ENCODE results near the gene TPRA1. TPM values are rescaled to one million over a fixed set of nuclear protein-coding genes. Genes with fewer than 3 reads are reported as not detected.

The TPRA1 gene
- total and polyA plus RNA-seq, 2 of the 4 experiments (the other 2 are of a cell fraction) = 17.9 to 40.1 TPM

- Histone ChIP-seq H3K9me3 (ENCODE audit: control insufficient read depth, insufficient read depth, low read length) (peaks cover 5% of the 10 kb centered on the region), H4K20me1 (ENCODE audit: insufficient read depth, low read length) (no peaks in the 10 kb centered on the region), H3K9ac (ENCODE audit: low read depth, low read length) (no peak overlapping the region), H3K4me1 (ENCODE audit: control insufficient read depth, insufficient read depth, low read length) (no peaks in the 10 kb centered on the region), H3K14ac (replicated peaks; ENCODE audit: low read depth, low read length) (no peak overlapping the region), H2AK9ac (replicated peaks; ENCODE audit: low read depth, low read length, poor library complexity) (no peak overlapping the region), H4K5ac (ENCODE audit: low read depth, low read length) (no peak overlapping the region), H3K23ac (ENCODE audit: low read depth, low read length) (no peak overlapping the region), H3K79me1 (ENCODE audit: low read depth in 1 of 2, low read length in 2 of 2) (no peaks in the 10 kb centered on the region), H2BK15ac (ENCODE audit: low read depth, low read length) (no peak overlapping the region), H3K27ac (ENCODE audit: insufficient read depth, low read length) (no peak overlapping the region), H3K4me2 (ENCODE audit: low read depth, low read length) (no peak overlapping the region), H4K8ac (ENCODE audit: low read depth in 2 of 2, low read length in 2 of 2) (no peak overlapping the region), H2BK120ac (ENCODE audit: low read depth, low read length) (no peak overlapping the region), H2BK20ac (ENCODE audit: low read depth, low read length) (no peak overlapping the region), H3K4me3 (ENCODE audit: insufficient read depth, low read depth, low read length) (no peak overlapping the region), H3K27me3 (ENCODE audit: control insufficient read depth, insufficient read depth, low read length) (peaks cover 15% of the 10 kb centered on the region), H3K56ac (ENCODE audit: extremely low read depth, insufficient read depth, low read length) (no peak overlapping the region), H2BK5ac (ENCODE audit: low read depth, low read length, poor library complexity, severe bottlenecking) (no peak overlapping the region), H3K18ac (ENCODE audit: low read depth, low read length) (no peak overlapping the region), H2AFZ (replicated peaks; ENCODE audit: low read length, poor library complexity) (no peak overlapping the region), H2AK5ac (ENCODE audit: low read depth, low read length) (no peak overlapping the region), H3K9me1 (ENCODE audit: insufficient read depth, low read length) (peaks cover 2% of the 10 kb centered on the region; the same call in 1 of the 2 replicates), H4K91ac (ENCODE audit: insufficient read depth, low read depth, low read length) (no peak overlapping the region), H3K36me3 (ENCODE audit: control insufficient read depth, insufficient read depth, low read length) (no peaks in the 10 kb centered on the region), H3K4ac (ENCODE audit: low read depth, low read length) (no peak overlapping the region)
- intact Hi-C loops (cut with micrococcal nuclease) (no loop called here), in situ Hi-C loops (cut with MboI; ENCODE audit: low sequenced_read_pairs) (no loop called here), dilution Hi-C loops (cut with HindIII; ENCODE audit: low sequenced_read_pairs, unreplicated experiment) (no loop called here)
- POLR2A ChIA-PET (ENCODE audit: unreplicated experiment) = no interaction called here
- WGBS, 2 experiments (ENCODE audit: extremely low coverage in 2 of 2, insufficient read length in 1 of 2) = 24% methylated on average over 4 of the region's 13 CpGs; no CpG with 5 or more reads in 1 of the 2 experiments
- BruUV-seq (replicated peaks) = no TSS peak
- ATAC-seq (ENCODE audit: low read depth) (no peak), DNase-seq (no peak)
- CTCF ChIA-PET = no interaction called here
- TF ChIP-seq CHD1 (IDR thresholded peaks at IDR 0.05; ENCODE audit: low read depth, low read length) (no peak), MAFK (IDR thresholded peaks at IDR 0.05; ENCODE audit: low read depth, low read length) (no peak), RFX5 (IDR thresholded peaks at IDR 0.05; ENCODE audit: low read depth, low read length) (no peak), NFE2L2 (IDR thresholded peaks at IDR 0.05; ENCODE audit: low read depth, low read length) (no peak), BHLHE40 (IDR thresholded peaks at IDR 0.05; ENCODE audit: low read depth, low read length) (no peak), USF2 (IDR thresholded peaks at IDR 0.05; ENCODE audit: low read depth, low read length) (no peak), RAD21 (IDR thresholded peaks at IDR 0.05; ENCODE audit: low read length) (no peak), ELK1 (IDR thresholded peaks at IDR 0.05; ENCODE audit: borderline replicate concordance, low read depth, low read length) (no peak), CEBPB (IDR thresholded peaks at IDR 0.05; ENCODE audit: low read depth, low read length) (no peak), RCOR1 (IDR thresholded peaks at IDR 0.05; ENCODE audit: insufficient replicate concordance, low read length) (no peak)
Measured at GRCh38 chr3:127524296-127524896, 66.1 kb downstream of the TPRA1 start.
